ENCODE measurements around the gene CXCR3. TPM values are rescaled to one million over a fixed set of nuclear protein-coding genes. Genes with fewer than 3 reads are reported as not detected.

CXCR3 gene
- total RNA-seq, 3 donors from 2014 or later, result not detected

DNA sequence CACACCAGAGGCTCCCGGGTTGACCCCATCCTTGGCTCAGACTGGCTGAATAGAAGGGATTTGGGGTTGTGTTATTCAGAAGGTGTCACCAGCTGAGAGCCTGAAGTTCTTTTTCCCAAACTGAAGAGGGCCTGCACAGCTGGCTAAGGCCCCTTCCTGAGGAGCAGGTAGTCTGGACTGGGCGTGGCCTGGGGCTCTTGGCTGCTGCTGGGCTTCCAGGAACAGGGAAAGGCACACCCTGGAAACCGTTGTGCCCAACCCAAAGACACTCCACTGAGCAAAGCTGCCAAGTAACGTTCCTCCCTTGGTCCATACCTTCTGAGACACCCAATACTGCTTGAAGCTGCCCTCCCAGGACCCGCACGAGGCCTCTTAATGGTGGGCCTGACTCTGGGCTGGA lies 8.3 kb upstream of the CXCR3 start:
- Histone ChIP-seq H3K4me3 (no peak overlapping the region), H3K27ac (no peak overlapping the region), H3K9me3 (no peaks in the 10 kb centered on the region), H3K36me3 (no peaks in the 10 kb centered on the region), H3K4me1 (no peaks in the 10 kb centered on the region), H3K27me3 (peaks cover 0 to 27% of the 10 kb centered on the region in 2 donors)
- no peak for DNase-seq (ENCODE audit: low spot score in 2 of 2)
- intact Hi-C loops (cut with DNase I; ENCODE audit: low total_unique reads), result no loop called here
- TF ChIP-seq, protein P1, sequence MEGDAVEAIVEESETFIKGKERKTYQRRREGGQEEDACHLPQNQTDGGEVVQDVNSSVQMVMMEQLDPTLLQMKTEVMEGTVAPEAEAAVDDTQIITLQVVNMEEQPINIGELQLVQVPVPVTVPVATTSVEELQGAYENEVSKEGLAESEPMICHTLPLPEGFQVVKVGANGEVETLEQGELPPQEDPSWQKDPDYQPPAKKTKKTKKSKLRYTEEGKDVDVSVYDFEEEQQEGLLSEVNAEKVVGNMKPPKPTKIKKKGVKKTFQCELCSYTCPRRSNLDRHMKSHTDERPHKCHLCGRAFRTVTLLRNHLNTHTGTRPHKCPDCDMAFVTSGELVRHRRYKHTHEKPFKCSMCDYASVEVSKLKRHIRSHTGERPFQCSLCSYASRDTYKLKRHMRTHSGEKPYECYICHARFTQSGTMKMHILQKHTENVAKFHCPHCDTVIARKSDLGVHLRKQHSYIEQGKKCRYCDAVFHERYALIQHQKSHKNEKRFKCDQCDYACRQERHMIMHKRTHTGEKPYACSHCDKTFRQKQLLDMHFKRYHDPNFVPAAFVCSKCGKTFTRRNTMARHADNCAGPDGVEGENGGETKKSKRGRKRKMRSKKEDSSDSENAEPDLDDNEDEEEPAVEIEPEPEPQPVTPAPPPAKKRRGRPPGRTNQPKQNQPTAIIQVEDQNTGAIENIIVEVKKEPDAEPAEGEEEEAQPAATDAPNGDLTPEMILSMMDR (IDR thresholded peaks at IDR 0.05), result no peak
- TF ChIP-seq POLR2AphosphoS5 (IDR thresholded peaks at IDR 0.05) (no peak), POLR2A (IDR thresholded peaks at IDR 0.05) (no peak)

DNA sequence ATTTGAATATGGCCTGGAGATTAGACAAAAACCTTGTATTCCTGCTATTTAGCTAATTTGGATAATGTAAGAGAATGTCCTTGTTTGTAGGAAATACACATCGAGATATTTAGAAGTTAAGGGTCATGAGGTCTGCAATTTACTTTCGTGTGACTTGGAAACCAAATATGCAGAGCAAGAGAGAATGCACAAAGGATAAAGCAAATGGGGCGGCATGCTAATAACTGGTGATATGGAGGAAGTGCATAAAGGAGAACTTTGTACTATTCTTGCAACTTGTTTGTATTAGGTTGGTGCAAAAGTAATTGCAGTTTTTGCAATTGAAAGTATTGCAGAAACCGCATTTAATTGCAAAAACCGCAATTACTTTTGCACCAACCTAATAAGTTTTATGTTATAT lies 7.2 kb upstream of the CXCR3 start:
- intact Hi-C loops (cut with DNase I; ENCODE audit: low total_unique reads), result no loop called here
- Histone ChIP-seq H3K36me3 (no peaks in the 10 kb centered on the region), H3K27ac (no peak overlapping the region), H3K9me3 (no peaks in the 10 kb centered on the region), H3K4me3 (no peak overlapping the region), H3K4me1 (no peaks in the 10 kb centered on the region), H3K27me3 (peaks cover 0 to 17% of the 10 kb centered on the region in 2 donors)
- no peak for DNase-seq (ENCODE audit: low spot score in 2 of 2)
- TF ChIP-seq, protein P1 (IDR thresholded peaks at IDR 0.05), result no peak
- TF ChIP-seq POLR2AphosphoS5 (IDR thresholded peaks at IDR 0.05) (no peak), POLR2A (IDR thresholded peaks at IDR 0.05) (no peak)

DNA sequence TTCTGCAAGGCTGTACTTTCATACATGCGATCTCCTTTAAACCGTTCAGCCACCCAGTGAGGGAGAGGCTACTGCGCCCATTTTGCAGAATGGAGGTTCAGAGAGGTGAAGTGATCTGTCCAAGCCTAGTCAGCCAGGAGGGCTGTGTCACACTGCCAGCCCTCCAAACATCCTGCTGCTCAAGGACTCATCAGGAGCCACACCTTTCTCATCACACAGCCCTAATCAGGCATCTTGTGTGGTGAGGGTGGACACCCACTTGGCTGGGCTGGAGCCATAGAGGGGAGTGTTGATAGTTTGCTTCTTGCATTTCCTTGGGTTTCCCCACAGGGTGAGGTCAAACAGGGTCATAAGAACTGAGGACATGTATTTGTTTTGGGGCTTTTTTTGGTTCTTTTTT lies 5.4 kb upstream of the CXCR3 start:
- Histone ChIP-seq H3K4me3 (no peak overlapping the region), H3K27ac (peak overlapping the region in 1 of 2 donors; percentile 82), H3K36me3 (no peaks in the 10 kb centered on the region), H3K4me1 (no peaks in the 10 kb centered on the region), H3K27me3 (peaks cover 0 to 16% of the 10 kb centered on the region in 2 donors), H3K9me3 (no peaks in the 10 kb centered on the region)
- intact Hi-C loops (cut with DNase I; ENCODE audit: low total_unique reads), result no loop called here
- TF ChIP-seq POLR2A (IDR thresholded peaks at IDR 0.05) (no peak), POLR2AphosphoS5 (IDR thresholded peaks at IDR 0.05) (no peak)
- TF ChIP-seq, protein P1 (IDR thresholded peaks at IDR 0.05), result no peak
- no peak for DNase-seq (ENCODE audit: low spot score in 2 of 2)

DNA sequence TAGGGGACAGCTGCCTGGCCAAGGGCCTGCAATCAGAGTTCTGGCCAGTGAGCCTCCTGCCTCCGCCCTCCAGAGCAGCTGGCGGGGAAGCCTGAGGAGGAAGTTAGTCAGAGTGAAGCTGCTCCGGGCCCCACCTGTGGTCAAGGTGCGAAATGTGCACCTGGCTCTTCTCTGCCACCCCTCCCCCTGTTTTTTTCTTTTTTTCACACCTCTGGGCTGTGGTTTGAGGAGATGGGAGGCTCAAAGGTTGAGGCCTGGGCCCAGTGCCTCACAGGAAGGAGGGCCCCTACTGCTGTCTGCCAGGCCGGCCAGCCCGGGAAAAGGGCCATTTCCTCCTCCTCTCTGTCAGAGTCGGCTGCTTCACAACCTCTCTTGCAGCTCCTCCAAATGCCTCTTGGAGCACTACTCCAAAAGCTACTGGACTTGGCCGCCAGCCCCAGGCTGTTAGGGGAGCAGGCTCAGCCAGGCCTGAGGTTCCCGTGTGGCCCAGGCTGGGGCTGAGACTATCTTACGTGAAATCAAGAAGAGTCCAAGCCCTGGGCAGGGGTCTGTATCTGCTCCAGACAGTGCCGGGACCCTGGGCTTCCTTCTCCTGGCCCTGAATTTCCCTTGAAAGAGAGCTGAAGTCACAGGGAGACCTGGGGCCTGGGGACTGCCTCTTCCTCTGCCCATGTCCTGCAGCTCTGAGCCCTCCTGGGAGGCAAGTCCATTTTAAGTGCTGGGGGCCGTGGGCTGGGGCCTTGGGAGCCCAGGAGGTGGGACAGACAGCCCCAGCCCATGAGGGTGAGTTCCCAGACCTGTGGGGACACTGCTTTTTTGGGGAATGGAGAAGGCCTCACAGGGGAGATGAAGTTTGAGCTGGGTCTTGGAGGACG lies 4.5 kb upstream of the CXCR3 start:
- Histone ChIP-seq H3K4me3 (no peak overlapping the region), H3K9me3 (no peaks in the 10 kb centered on the region), H3K4me1 (no peaks in the 10 kb centered on the region), H3K27me3 (peaks cover 0 to 19% of the 10 kb centered on the region in 2 donors), H3K27ac (peak overlapping the region; percentile 67 to 82), H3K36me3 (no peaks in the 10 kb centered on the region)
- intact Hi-C loops (cut with DNase I; ENCODE audit: low total_unique reads), result no loop called here
- TF ChIP-seq, protein P1 (IDR thresholded peaks at IDR 0.05), result no peak
- TF ChIP-seq POLR2A (IDR thresholded peaks at IDR 0.05), result no peak
- no peak for TF ChIP-seq POLR2AphosphoS5 (IDR thresholded peaks at IDR 0.05)
- DNase-seq (ENCODE audit: low spot score in 2 of 2), result peak; percentile 54 to 58

DNA sequence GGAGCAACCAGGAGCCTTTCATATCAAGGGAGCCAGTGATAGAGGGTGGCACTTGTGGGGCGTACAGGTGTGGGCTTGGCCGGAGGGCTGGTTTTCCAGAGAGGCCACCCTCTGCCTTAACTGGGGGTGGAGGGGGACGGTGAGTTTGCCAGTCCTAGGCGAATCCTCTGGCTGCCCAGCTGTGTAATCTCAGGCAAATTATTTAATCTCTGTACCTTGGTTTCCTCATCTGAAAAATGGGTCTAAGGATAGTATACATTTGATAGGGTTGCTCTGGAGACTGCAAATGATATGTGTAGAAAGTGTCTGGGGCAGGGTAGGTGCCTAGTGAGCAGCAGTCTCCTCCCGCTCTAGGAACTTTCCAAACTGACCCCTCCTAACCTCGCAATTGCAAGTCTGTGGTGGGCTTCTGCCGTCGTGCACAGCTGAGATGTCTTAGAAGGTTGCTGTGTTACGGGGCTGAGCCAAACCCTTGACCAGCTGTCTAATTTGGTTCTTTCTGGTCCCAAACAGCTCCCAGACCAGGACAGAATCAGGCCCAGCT lies 3.8 kb upstream of the CXCR3 start:
- H3K9me3 ChIP-seq, result no peaks in the 10 kb centered on the region
- no peak for DNase-seq (ENCODE audit: low spot score in 2 of 2)
- H3K4me1 ChIP-seq, result no peaks in the 10 kb centered on the region
- intact Hi-C loops (cut with DNase I; ENCODE audit: low total_unique reads), result no loop called here
- H3K27ac ChIP-seq, result peak overlapping the region; percentile 67 to 82
- no peaks in the 10 kb centered on the region for H3K36me3 ChIP-seq
- peaks cover 0 to 24% of the 10 kb centered on the region in 2 donors for H3K27me3 ChIP-seq
- TF ChIP-seq, protein P1 (IDR thresholded peaks at IDR 0.05), result no peak
- TF ChIP-seq POLR2AphosphoS5 (IDR thresholded peaks at IDR 0.05), result no peak
- no peak for TF ChIP-seq POLR2A (IDR thresholded peaks at IDR 0.05)
- H3K4me3 ChIP-seq, result no peak overlapping the region
